HG03108 (cell line): Measurements from ENCODE around the gene UBXN6.

Source experiments
- ATAC-seq: cut with Tn5 transposase; IDR thresholded peaks from one replicate; pipeline ENCODE4 v1.9.1; 2021; ENCODE audit warnings: moderate library complexity; ENCODE audit not compliant: unreplicated experiment

The UBXN6 gene

GRCh38 chr19:4493929-4494690, 36.5 kb upstream of the UBXN6 start:
- no peak for ATAC-seq

GRCh38 chr19:4493104-4493928, 35.7 kb upstream of the UBXN6 start:
- no peak for ATAC-seq

- ATAC-seq: no peak
Observed at GRCh38 chr19:4492337-4493103, 34.9 kb upstream of the UBXN6 start.

- ATAC-seq: no peak
Observed at GRCh38 chr19:4491446-4491845, 33.9 kb upstream of the UBXN6 start.

GRCh38 chr19:4488496-4488895, 30.9 kb upstream of the UBXN6 start:
- ATAC-seq: no peak

GRCh38 chr19:4487572-4487971, 30.0 kb upstream of the UBXN6 start:
- no peak for ATAC-seq

- no peak for ATAC-seq
Observed at GRCh38 chr19:4483385-4483784, 25.8 kb upstream of the UBXN6 start.

- no peak for ATAC-seq
Observed at GRCh38 chr19:4482721-4483364, 25.2 kb upstream of the UBXN6 start.

GRCh38 chr19:4477034-4477801, 19.6 kb upstream of the UBXN6 start:
- ATAC-seq: no peak

GRCh38 chr19:4474514-4475022, 17.0 kb upstream of the UBXN6 start:
- no peak for ATAC-seq

- no peak for ATAC-seq
Observed at GRCh38 chr19:4473763-4474513, 16.3 kb upstream of the UBXN6 start.

GRCh38 chr19:4473011-4473762, 15.6 kb upstream of the UBXN6 start:
- no peak for ATAC-seq

- no peak for ATAC-seq
Observed at GRCh38 chr19:4472174-4472974, 14.8 kb upstream of the UBXN6 start, which contains the start of gene HDGFL2. Gene HDGFL2, plus strand, starts transcription at chr19:4472297. Its CDS starts 54 bp downstream, at chr19:4472351.

GRCh38 chr19:4471403-4472173, 14.0 kb upstream of the UBXN6 start:
- ATAC-seq: peak; percentile 86

GRCh38 chr19:4467835-4468234, 10.2 kb upstream of the UBXN6 start:
- ATAC-seq: no peak

GRCh38 chr19:4464815-4465581, 7.4 kb upstream of the UBXN6 start:
- ATAC-seq: no peak
